SIG-M5 (cell line): ENCODE data around the gene LRIF1.
"Not testable (repeated sequence)": the region's sequence is repeated elsewhere in the genome, so short reads cannot be mapped to it uniquely, and the experiment has no call there.

Source experiments
- DNase-seq: peaks from one replicate; lab custom pipeline; 2025; lab: John Stamatoyannopoulos, UW

Gene LRIF1, protein sequence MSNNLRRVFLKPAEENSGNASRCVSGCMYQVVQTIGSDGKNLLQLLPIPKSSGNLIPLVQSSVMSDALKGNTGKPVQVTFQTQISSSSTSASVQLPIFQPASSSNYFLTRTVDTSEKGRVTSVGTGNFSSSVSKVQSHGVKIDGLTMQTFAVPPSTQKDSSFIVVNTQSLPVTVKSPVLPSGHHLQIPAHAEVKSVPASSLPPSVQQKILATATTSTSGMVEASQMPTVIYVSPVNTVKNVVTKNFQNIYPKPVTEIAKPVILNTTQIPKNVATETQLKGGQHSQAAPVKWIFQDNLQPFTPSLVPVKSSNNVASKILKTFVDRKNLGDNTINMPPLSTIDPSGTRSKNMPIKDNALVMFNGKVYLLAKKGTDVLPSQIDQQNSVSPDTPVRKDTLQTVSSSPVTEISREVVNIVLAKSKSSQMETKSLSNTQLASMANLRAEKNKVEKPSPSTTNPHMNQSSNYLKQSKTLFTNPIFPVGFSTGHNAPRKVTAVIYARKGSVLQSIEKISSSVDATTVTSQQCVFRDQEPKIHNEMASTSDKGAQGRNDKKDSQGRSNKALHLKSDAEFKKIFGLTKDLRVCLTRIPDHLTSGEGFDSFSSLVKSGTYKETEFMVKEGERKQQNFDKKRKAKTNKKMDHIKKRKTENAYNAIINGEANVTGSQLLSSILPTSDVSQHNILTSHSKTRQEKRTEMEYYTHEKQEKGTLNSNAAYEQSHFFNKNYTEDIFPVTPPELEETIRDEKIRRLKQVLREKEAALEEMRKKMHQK

DNA sequence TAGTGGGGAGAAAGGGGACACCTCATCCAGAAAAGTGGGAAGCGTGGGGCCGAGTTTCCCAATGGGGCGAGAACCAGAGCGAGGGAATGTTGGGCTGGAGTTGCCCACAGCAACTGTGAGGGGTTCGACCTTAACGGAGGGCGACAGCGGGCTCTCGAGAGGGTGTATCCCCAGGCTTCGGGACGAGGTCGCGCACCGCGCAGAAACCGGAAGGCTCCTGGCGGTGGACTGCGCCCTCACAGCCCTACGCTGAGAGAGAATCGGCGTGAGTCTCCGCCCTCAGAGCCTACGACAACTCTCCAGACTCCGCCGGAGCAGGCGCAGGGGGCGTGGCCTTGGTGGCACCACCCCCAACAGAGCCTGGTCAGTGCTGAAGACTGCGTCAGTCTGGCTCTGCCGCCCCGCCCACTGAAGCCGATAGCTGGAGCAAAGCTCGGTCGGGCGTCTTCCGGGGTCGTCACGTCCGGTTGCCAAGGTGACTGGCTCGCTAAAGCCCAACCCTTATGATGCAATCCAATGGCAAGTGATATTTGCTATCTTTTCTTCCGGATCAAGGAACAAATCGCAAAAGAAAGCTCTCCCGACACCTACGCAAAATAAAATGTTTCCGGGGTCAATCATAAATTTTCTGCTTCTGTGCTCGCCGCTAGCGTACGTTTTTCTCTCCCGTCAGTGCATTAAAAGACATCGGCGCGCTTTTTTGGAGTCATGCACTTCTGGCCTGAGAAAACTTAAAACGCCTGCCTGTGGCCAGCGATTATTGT lies at the start of gene LRIF1:
LRIF1 (minus strand) TSS at position 232 of the 764 bp plus-strand sequence. CDS start 234 bp downstream, outside the sequence.
- DNase-seq, result peak; percentile 96

DNA sequence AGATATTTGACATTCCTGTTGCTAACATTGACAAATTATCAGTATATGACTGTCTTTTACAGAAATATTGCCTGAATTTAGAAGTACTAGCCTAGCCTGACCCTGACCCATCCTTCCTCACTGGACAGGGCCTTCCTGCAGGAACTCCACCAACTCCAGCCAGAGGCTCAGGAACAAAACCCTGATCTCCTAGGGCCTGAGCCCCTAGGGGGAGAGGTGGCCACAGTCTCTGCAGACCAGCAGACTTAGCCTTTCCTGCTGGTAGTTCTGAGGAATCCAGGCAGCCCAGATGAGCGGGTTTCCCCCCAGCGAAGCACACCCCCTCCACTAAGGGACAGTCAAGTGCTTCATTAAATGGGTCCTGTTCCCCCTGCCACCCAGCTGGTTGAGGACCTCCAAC lies 44.3 kb upstream of the LRIF1 start:
- DNase-seq, result no peak

DNA sequence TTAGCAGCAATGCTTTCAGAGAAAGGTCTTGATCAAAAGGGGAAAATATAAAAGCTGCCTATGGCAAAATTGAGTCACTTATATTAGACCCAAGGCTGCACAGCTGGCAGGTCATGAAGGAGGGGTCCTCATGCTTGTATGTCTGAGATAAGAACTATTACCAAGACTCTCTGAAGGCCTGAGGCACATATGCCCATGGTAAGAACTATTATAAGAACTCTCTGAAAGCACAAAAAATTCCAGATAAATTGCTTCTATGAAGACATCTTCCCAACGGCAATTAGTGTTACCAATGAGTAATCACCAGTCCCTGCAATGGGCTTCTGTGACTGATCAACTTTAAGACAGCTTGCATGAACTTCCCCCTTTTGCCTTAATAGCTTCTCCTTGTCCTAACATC lies 42.8 kb upstream of the LRIF1 start:
- DNase-seq, result no peak

DNA sequence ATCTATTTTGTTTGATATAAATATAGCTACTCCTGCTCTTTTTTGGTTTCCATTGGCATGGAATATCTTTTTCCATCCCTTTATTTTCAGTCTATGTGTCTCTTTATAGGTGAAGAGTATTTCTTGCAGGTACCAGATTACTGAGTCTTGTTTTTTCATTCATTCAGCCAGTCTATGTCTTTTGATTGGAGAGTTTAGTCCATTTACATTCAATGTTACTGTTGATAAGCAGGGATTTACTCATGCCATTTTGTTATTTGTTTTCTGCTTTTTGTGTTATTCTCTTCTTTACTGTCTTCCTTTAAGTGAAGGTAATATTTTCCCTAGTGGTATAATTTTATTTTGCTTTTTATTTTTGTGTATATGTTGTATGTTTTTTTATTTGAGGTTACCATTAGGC lies 35.9 kb upstream of the LRIF1 start:
- not testable (repeated sequence) for DNase-seq

DNA sequence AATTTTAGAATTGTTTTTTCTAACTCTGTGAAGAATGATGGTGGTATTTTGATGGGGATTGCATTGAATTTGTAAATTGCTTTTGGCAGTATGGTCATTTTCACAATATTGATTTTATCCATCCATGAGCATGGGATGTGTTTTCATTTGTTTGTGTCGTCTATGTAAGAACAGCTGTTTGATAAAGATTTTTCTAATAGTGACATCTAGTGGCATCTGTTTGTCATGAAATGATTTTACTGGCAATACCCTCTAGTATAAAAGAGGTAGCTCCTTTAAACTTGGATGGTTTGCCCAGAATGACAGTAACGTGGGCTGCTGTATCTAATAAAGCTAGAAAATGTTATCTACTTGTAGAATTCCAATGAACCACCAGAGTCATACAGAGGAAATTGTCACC lies 28.6 kb upstream of the LRIF1 start:
- DNase-seq, result not testable (repeated sequence)

DNA sequence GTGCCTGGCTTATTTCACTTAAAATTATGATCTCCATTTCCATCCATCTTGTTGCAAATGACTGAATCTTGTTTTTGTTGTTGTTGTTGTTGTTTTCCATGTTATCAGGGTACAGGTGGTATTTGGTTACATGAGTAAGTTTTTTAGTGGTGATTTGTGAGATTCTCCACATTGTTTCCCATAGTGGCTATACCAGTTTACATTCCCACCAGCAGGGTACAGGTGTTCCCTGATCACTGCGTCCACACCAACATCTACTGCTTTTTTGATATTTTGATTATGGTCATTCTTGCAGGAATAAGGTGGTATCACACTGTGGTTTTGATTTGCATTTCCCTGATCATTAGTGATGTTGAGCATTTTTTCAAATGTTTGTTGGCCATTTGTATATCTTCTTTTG lies 27.6 kb upstream of the LRIF1 start:
- not testable (repeated sequence) for DNase-seq

DNA sequence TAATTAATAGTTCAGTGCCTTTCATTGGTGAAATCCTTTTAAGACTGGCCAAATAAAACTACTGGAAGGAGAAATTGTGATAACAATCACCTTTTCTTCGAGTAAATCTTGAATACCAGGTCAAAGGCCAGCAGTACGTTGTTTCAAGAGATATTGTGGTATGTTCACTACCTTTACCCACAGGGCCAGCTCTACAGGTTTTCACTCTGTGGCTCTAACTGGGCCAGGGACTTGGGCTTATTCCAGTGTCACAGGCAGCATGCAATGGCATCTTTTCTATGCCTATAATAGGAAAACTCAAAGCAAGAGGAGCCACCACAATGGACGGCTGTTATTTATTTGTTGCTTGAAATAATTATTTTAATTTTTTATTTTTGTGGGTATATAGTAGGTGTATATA lies 26.8 kb upstream of the LRIF1 start:
- no peak for DNase-seq

DNA sequence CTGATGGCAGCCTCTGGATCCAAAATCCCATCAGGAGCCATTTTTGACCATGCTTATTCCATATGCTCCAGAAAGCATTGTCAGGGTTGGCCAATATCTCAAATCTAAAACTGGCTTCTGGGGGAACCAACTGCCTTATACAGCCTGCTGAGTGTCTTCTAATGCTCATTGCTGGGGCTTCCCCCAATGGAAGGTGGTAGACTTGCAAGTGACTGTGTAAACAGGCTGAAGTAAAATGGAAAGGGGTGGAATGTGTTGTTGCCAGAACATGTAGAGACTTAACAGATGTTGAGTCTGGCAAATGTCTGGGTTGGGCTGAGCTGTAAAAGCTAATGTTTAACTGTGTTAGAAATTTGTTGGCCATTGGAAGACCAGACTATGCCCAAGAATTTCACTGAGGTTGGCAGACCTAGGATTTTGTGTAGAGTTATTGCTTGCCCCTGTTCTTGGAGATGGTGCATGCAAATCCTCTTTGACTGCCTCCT lies 22.7 kb upstream of the LRIF1 start:
- DNase-seq, result no peak

DNA sequence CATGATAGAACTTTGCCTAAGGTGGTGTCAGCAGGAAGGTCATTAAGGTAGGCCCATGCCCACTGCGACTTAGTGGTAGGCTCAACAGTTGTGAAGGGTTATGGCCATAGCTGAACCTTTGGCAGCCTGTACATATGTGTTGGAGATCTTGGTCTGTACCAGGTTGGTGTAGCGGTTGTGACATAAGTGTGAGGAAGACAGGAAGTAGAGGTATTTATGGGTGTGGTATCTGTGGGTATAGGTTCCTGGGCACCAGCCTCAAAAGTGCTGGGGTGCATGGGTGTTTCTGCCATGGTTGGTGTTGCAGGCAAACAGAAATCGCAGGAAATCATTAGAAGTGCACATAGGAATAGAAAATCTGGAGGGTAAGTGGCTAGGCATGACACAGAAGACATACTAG lies 18.6 kb upstream of the LRIF1 start:
- no peak for DNase-seq

DNA sequence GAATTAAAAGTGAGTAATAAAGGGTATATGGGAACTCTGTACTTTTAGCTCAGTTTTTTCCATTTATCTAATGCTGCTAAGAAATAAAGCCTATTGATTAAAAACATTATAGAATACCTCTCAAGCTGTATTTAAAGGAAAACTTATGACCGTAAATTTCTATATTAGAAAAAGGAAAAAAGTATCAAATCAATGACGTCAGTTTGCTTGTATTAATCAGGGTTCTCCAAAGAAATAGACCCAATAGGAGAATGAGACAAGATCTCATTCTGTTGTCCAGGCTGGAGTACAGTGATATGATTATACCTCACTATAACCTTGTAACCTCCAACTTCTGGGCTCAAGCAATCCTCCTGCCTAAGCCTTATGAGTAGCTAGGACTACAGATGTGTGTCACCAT lies 15.4 kb upstream of the LRIF1 start:
- no peak for DNase-seq

DNA sequence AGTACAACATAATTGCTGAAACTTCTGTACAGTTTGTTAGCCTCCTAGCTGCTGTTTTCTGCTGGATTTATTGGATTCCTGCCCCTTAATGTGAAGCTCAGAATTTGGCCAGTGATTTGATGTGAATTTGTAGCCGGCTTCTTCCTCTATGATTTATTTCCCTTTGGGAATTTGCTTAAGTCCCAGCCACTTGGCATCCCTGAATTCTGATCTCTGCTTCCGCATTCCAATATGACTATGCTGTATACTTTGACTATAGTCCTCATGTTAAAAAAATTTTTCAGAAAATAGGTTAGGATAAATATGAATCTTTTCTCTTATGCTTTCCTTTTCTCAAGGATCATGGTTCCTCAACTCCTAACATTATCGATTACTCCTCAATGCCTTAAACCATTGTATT lies 12.4 kb upstream of the LRIF1 start:
- DNase-seq, result no peak

DNA sequence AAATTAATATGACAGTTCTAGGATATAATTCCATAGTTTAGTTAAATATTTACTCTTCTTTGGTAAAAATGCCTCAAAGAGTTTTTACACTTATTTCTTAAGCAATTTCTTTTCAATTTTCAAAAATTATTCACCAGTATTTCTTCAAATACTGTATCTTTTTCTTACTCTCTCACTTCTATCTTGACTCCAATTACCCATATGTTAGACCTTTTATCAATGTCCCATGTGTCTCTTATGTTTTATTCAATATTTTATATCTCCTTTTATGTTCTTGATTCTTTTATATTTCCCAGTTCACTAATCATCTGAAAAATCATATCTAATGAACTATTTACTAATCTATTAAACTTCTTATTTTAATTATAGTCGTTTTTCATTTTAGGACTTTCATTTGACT lies 11.5 kb upstream of the LRIF1 start:
- no peak for DNase-seq

DNA sequence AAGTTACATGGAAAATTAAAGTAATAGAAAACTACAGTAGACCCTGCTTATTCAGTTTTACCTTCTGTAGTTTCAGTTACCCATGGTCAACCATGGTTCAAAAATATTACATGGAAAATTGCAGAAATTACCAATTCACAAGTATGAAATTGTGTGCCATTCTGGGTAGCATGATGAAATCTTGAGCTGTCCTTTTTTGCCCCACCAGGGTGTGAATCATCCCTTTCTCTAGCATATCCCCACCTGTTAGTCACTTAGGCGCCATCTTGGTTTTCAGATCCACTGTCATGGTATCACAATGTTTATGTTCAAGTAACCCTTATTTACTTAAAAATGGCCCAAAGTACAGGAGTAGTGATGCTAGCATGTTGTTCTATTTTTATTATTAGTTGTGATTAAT lies 3.5 kb upstream of the LRIF1 start:
- no peak for DNase-seq

DNA sequence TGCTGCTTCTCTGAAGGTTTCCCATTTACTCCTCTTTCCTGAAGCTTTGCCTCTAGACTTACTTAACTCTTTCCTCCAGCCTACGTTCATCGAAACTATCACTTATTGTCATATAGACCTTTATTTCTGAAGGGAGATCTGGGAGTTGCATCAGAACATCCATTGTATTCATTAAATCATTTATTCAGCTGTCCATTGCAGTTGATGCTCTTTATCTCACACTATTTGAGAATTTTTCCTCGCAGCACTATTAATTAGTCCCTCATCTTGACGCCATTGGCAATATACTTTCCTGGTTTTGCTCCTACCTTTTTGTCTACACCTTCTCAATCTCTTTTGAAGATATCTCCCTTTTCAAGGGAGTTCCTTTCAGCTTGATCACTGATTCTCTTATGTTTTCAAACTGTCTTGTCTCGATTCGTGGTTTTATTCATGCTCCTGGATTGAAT lies 757 bp upstream of the LRIF1 start:
- DNase-seq, result no peak

DNA sequence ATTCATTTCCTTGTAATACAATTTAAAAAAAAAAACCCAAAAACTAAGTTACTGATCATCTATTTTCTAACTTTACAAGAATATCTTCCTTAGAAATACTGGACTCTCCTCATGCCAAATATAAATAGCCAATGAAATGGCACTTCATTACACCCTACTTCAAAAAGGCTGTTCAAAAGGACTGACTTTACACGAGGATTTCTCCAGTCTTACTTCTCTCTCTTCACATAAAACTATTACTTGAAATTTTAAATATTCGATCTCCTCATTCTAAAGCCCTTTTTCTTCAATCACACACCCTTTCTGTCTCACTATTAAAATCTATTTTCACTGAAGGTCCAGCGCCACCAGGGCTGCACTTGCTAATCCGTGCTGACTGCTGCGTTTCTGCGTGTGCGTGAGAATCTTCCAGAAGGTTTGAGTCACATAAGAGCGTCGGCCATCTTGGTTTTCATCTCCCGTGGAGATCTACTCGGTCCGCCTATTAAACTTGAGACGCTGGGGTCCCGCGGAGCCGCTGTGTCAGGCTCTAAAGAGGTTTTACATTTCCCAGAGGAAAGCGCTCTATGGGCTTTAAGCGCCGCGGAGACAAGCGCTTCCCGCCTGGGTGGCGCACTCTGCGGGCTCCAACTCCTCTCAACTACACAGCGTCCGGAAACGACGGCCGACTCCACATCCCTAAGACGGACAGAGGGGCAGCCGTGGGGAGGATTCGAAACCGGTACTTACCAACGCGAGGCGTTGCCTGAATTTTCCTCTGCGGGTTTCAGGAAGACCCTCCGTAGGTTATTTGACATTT lies 631 bp downstream of the LRIF1 start:
- peak; percentile 24 for DNase-seq

DNA sequence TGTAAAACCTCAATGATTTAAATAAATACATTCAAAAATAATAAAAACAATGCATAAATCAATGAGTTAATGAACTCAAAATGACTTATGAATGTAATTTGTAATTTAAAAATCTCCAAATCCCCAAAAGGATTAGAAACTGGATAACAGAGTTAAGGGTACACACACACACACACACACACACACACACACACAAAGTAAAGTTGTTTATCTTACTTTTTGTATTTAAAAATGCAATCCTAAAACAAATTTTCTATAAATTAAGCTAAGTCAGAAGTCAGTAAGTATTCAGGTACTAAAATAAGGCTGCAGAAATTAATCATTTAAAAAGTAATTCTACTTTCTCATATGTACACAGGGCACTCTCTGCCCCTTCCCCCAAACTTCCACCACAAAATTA lies 1.8 kb downstream of the LRIF1 start:
- no peak for DNase-seq

DNA sequence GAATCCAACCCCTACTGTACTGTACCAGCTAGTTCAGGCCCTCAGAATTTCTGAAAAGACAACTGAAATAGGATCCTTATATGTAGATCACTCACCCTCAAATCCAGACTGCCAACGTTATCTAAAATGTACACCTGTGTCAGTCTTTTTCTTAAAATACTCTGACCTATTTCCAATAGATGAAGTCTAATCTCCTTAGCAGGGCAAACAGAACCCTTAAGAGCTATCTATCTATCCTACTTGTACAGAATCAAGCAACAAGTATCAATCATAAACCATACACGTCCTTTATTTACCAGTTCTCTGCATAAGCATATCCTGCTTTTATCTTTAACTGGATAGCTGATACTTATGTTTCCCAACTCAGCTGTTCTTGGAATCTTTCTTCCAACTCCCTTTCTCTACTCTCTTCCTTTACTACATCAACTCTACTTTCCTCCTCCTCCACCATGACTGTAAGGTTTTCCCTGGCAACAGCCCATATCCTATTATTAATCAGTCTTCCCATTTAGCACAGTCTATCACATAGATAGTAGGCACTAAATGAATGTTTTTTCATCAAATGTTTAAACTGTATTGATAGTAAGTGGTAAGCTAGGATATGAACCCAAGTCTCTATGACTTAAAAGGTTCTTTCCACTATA lies 2.8 kb downstream of the LRIF1 start:
- no peak for DNase-seq

DNA sequence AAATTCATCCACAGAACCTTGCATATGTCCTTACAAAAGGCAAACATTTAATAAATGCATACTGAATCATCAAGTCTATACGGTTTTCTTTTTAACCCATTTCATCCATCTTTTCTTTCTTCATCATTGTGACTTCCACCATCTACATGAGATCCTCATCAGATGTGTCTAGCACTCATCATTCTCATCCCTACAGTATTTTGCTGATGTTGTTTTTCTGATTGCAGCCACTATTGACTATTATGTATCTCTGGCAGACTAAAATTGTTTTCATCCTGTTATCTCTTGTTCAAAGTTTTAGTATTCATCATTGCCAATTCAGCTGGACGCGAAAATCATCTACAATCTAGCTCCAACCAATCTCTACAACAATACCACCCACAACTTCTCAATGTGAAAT lies 5.9 kb downstream of the LRIF1 start:
- no peak for DNase-seq

DNA sequence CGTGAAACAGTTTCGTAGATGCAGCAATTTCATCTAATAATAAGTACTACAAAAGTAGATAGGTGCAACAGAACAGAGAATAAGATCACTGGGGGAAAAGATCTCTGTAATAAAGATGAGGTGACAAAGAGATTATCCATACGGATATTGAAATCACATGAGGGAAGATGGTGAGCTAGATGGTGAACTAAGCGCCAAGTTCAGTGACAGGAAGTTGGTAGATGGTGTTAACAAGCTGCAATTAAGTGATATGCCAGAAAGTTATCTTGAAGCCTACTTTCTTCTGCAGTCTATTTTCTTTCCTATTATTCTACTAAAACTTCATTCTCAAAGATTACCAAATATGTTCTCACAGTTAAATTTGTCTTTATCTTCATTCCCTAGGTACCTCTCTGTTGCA lies 7.1 kb downstream of the LRIF1 start:
- DNase-seq, result no peak

DNA sequence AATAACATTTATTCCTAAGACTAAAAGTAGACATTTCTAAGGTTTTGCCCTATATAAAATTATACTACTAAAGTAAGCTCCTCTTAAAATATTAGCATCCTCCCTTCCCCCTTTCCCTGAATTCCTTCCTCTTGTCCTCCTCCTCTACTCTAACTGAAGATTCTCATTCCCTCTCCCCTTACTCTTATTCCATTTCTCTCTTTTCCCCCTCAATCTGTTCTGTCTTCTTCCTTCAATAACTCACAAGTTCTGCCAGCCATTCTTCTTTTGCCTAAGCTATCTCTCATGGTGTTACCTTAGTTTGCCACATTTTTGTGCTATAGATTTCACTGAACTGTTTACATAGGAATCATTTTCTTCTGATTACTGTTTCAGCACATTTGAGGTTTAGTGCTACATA lies 10.7 kb downstream of the LRIF1 start:
- no peak for DNase-seq

DNA sequence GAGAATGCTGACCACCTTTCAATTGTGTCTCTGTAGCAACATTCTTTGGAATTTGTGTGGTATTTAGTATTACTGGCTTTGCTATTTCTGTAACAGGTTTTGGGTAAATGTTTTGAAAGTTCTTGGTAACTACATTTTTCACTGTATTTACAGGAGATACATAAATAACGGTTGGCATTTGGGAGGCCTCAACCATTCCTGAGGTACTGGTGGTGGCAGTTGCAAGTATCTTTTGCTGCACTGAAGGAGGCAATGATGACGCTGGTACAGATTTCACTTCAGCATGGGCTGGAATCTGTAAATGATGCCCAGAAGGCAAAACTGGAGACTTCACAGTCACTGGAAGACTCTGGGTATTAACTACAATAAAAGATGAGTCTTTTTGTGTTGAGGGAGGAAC lies 11.7 kb downstream of the LRIF1 start:
- no peak for DNase-seq
